HG03520 (cell line): ENCODE results near the gene L3MBTL1.

Experiments used
- ATAC-seq: cut with Tn5 transposase; IDR thresholded peaks from one replicate; pipeline ENCODE4 v1.9.1; 2021; ENCODE audit warnings: mild to moderate bottlenecking, moderate library complexity; ENCODE audit not compliant: unreplicated experiment

The L3MBTL1 gene

DNA sequence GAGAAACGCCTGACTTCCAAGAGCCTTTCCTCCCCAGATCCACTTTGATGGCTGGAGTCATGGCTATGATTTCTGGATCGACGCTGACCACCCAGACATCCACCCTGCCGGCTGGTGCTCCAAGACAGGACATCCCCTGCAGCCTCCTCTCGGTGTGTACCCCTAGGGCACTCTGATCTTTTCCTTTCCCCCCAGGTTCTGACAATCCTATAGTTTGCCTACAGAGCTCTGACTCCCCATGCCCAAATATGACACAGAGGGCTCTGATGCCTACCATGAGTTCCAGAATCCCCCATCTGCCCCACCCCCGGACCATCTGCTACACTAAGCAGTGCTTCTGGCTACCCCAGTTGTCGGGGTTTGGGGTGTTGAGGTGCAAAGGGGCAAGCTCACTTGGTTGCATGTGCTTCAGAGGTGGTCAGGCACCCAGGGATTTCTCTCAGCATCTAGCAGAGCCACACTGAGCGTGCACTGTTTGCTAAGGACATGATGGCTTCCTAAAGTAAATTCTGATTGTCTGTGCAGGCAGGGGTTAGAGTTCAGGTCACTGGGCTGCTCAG lies 27.4 kb downstream of the L3MBTL1 start:
- no peak for ATAC-seq

DNA sequence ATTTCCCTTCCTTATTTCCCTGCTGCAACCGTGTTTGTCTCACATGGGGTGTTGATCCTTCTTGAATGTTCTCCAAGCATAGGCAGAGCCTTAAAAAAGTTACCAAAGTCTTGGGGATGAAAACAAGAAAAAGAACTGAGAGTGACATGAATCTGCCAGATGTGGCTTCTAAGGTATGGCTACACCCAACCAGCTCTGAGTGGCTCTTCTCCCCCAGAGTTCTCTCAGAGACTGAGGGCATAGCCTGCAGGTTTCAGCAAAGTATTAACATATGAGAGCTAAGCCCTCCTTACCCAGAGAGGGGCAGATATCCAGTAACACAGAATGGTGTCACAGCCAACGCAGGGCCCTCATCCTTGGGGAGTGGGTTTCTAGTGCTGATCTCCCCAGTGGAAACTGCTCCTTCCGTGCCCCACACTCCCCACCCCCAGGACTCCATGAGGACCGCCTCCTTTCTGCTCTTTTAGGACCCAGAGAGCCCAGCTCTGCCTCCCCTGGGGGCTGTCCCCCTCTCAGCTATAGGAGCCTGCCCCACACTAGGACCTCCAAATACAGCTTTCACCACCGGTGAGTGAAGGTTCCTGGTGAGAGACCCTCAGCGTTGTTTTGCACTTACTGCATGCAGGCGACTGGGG lies 28.0 kb downstream of the L3MBTL1 start:
- ATAC-seq, result no peak

DNA sequence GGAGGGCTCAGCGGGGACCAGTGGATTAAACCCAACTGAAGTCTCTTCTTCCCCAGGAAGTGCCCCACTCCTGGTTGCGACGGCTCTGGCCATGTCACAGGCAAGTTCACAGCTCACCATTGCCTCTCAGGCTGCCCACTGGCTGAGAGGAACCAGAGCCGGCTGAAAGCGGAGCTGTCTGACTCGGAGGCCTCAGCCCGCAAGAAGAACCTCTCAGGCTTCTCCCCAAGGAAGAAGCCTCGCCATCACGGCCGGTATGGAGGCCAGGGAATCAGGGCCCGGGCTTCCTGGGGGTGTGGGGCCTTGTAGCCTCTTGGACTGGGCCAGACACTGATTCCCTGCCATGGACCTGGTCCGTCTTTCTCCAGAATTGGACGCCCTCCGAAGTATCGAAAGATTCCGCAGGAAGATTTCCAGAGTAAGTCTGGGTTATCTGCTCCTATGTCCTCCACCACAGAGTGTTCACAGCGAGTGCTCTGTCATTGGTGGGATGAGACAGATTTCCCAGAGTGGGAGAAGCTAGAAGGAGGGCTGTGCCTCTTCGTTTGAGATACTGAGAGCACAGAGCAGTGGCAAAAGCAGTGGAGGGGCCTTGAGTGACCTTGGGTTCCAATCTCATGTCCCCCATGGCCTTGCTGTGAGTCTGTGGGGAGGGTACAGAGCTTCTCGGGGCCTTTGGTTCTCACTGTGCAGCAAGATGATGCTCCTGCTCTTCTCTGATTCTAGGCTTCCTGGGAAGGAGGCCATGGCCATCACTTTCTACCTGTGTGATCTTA lies 28.7 kb downstream of the L3MBTL1 start:
- no peak for ATAC-seq

DNA sequence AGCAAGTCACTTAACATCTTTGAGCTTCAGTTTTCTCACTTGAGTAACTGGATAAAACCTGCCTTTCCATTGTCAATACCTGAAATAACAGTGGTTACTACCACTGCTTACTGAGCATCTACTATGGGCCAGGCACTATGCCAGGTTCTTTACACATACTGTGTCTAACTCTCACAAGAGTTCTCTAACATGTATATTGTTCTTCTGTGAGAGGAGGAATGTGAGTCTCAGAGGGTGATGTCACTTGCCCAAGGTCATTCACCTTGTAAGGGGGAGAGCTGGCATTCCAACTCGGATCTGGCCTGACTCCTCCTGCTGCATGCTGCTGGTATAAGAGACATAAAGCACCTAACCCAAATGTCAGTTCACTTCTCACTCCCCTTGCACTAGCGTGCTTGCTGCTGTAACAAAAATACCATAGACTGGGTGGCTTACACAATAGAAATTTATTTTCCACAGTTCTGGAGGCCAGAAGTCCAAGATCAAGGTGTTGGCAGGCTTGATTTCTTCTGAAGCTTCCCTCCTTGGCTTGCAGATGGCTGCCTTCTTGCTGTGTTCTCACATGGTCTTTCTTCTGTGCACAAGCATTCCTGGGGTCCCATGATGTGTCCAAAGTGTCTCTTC lies 29.4 kb downstream of the L3MBTL1 start:
- no peak for ATAC-seq

DNA sequence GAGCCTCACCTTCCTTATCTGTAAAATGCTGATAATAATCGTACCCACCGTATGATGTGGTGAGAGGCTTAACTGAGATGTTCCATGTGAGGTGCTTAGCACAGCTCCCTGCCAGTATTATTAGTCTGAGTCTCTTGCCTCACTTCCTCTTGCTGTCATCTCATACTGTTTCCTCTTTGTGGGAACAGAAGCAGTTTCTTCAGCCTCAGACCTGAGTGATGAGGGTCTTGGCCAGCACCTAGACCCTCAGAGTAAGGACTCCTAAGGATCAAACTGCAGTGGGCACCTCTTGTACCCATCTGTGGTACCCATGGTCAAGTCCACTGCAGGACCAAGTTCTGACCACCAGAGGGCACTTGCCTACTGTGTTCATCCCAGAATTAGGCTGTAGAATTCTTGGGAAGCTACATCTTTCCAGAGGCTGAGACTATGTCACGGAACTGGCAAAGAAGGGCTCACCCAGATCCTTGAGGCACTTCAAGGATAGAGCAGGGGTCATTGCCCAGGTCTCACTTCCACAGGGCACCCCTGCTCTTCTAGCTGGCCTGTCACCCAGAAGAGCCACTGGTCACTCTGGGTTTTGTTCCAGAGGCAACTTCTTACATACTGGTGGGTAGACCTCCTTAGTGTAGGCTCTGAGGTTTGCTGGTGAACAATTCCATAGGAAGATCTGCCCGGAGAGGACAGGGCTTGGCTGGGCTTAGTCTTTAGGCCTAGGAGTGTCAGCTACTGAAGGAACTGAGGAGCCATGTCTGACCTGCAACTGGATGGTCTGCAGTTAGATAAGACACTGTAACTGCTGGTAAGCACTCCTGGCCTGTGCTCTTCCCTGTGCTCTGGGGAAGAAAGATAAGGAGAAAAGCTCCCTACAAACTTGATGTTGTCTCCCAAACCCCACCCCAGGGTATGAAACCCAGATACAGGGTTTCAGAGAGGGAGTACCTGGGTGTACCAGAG lies 30.7 kb downstream of the L3MBTL1 start:
- no peak for ATAC-seq

DNA sequence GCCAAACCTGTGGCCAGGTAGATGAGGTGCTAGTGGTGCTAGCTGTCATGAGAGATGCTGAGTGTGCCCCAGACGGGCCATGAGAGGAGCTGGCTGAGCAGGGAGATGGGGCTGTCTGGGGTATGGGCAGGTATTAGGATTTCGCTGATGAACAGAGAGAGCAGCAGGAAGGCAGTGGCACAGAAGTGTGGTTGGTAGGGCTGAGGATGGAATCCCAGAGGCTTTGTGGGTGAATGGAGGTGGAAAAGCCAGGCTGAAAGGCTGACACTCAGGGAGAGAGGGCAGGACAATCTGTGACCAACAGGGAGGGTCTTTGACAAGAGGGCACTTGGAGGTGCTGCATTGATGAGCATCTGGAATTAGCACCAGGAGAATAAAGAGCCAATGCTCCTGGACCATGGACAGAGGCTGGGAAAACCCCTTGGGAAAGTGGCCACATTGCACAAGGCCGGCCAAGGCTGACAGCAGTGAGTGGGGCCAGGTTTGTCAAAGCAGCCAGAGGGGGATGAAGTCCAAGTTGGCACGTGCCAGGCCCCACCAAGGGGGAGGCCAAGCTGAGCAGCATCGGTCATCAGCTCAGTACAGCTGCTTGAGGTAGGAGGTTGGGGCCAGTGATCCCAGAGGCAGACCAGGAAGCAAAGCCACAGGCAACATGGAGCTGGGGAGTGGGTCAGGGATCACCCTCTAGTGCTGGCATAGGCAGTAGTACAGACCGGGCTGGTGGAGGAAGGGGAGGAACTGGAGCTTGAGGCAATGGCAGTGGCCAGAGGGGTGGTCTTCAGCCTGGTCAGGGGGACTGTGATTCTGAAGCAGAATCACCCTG lies 31.6 kb downstream of the L3MBTL1 start:
- ATAC-seq, result no peak

DNA sequence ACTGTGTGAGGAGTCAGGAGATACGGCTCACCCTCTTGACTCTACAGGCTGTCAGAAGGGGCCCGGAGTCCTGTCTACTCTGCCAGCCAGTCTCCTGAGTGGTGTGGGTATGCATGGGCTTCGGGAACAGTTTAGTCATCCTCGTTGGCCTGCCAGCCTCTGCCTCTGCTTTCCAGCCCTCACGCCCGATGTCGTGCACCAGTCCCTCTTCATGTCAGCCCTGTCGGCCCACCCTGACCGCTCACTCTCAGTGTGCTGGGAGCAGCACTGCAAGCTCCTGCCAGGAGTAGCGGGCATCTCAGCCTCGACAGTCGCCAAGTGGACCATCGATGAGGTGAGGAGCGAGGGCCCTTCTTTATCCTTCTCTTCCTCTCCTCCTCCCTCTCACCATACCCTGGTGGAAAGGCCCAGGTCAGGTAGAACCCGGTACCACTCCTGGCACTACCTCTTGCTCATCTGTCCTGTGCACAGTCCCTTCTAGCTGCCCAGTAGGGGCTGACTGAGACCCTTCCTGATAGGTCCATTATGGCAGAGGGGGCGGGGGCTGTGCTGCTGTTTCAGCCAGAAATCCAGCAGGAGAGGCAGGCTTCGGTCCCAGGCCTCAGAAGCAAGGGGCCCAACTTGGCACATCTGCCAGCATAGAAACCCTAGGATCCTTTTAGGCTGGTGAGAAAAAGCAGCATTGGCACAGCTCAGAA lies 32.6 kb downstream of the L3MBTL1 start:
- no peak for ATAC-seq

DNA sequence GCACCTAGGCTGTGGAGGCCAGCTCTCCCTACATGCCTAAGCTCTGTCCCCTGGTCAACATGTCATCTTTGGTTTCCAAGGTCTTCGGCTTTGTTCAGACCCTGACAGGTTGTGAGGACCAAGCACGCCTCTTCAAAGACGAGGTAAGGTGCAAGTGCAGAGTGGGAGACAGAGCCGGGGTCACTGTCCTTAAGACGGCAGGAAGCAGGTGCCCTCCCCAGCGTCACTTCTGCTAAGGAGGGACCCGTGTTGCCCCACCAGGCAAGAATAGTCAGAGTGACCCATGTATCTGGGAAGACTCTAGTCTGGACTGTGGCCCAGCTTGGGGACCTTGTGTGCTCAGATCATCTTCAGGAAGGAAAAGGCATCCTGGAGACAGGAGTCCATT lies 33.2 kb downstream of the L3MBTL1 start:
- ATAC-seq, result no peak

DNA sequence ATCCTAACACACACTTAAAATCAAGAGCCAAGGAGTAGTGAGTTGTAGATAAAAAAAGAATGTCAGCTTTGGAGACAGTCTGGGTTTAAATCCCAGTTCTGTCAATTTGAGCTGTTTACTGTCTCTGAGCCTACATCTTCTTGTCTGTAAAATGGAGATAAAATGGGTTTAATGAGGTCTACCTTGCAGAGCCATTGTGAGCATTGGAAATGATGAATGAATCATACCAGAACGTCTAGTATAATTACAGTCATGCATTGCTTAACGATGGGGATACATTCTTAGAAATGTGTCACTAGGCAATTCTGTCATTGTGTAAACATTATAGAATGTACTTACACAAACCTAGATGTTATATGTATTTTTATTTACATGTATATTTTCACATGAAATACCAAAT lies 33.7 kb downstream of the L3MBTL1 start:
- no peak for ATAC-seq

DNA sequence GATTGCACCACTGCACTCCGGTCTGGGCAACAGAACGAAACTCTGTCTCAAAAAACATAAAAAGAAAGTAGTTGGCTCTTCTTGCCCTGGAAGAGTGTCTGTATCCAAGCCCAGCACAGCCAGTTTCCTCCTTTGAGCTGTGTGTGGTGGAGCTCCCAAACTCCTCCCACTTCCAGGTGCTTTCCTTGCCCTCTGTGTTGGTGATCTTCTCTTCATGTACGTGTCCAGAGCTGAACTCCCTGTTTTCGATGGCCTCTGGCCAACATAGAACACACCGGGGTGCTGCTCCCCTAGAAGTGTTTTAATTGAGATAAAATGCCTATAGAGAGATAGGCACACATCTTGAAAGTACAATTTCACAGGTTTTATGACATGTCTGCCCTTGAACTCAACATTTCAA lies 34.7 kb downstream of the L3MBTL1 start:
- no peak for ATAC-seq

DNA sequence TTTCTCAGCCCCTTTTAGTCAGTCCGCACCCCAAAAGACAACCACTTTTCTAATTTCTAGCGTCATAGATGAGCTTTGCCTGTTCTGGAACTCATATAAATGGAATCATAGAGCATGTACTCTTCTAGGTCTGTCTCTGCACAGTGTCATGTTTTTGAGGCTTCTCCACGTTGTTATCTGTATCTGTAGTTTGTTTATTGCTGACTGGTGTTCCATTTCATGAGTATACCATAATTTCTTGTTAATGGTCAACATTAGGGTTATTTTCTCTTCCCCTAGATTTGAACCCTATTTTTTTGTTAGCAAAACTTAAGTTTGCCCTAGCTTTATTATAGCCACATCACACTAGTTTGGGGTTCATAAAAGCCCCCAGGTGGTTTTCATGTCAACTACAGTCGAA lies 35.2 kb downstream of the L3MBTL1 start:
- no peak for ATAC-seq

DNA sequence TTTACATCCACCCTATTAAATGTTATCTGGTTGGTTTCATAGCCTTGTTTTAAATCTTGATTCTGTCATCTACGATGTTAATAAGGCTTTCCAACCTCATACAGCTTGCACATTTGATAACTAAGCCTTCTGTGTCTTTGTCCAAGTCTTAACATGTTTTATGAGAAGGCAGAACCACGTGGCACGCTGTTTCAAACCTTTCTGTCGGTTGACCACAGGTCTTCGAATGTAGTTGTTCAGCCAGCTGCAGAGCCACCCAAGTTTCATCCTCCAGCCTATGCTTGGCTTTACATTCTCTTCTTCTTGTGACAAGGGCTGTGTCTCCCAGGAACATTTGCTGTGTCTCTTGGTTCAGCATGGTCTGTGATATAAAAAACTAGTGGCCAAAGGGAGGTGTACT lies 35.6 kb downstream of the L3MBTL1 start:
- no peak for ATAC-seq

DNA sequence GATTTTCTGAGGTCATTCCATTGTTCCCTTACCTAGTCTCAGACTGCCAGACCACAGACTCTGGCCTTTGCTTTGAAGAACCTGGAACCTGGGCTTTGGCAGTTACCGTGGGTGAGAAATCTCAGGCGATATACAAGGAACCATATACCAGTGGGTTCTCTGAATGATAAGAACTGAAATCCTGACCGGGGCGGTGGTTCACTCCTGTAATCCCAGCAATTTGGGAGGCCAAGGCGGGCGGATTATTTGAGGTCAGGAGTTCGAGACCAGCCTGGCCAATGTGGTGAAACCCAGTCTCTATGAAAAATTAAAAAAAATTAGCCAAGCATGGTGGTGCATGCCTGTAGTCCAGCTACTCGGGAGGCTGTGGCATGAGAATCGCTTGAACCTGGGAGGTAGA lies 37.0 kb downstream of the L3MBTL1 start:
- ATAC-seq, result no peak

DNA sequence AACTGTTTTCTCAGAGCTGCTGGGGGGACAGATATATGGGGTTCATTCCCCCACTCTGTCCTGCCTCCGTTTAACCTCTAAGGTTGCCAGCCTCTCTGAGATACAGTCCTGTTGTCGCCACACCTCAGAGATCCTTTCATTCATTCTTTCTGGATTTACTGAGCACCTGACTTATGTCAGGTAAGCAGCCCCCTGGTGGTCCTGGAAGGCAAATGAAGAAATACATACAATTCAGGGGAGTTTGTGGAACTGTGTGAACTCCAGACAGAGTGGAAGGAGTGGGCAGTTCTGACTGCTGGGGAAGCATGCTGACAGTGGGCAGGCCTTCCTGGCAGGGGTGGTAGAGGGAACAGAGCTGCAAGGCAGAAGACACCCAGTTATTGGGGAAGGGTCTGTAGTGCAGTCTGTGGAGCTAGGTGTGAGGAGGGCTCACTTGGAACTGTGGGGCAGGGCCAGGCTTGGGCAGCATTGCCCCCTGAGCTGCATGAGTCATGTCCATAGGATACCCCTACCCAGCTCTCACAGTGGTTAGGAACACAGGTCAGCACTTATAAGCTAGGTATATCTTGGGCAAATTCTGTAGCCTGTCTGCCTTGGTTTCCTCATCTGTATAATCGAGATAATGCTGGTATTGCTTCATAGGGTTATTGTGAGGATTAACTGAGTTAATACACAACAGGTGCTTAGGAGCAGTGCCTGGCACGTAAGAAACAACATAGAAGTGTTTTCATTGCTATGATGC lies 38.5 kb downstream of the L3MBTL1 start:
- no peak for ATAC-seq

DNA sequence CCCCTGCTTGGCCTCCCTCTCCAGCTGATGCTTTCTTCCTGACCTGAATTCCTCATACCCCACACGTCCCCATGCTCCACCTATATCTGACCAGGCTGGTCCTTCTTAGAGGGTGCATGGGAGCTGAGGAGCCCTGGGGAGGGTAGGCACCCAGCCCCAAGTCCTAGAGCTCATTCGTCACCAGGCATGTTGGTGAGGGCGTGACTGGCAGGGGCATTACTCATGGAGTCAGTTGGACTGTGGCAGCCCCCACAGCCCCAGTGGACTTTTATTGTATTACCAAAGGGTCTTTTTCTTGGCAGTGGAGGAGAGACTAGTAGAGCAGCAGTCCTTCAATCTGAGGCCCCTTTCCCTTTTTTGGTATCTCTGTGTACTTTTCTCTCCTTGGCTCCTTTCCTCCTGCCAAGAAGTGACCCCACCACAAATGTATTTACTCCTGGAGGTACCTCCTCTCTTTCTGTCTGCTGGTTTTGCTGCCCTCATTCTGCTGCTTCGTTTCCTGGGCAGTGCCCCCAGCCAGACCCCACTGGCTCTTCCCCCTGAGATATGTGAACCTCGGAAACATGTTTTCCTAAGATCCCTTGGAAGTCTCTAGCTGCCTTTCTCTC lies 40.9 kb downstream of the L3MBTL1 start:
- ATAC-seq, result no peak

DNA sequence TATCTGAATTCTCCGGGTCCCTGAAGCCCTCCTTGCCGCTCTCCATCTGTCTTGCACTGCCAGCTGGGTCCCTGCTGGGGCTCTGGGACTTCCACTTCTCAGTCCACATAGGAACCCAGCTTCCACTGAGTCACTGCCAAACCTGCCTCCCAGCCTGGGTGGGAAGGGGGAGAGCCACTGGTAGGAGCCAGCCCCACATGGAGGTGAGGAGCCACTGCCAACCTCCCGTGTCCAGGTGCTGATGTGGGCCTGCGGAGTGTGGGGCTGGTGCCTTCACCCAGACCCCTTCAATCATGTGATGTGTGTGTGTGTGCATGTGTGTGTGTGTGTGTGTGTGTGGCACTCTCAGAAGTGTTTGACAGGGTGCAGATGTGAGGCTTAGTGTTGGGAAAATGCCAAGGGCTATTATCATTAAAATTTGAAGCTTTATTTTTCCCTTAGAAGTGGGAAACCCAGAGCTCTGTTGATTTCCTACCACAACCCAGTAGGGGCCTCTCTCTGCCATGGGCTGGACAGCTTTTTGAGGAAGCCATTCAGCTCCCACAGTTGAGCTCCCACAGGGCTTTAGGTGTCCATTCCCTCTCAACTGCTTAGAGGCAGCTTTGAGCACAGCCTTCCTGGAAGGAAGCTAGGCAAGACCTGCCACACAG lies 42.0 kb downstream of the L3MBTL1 start:
- ATAC-seq, result no peak

DNA sequence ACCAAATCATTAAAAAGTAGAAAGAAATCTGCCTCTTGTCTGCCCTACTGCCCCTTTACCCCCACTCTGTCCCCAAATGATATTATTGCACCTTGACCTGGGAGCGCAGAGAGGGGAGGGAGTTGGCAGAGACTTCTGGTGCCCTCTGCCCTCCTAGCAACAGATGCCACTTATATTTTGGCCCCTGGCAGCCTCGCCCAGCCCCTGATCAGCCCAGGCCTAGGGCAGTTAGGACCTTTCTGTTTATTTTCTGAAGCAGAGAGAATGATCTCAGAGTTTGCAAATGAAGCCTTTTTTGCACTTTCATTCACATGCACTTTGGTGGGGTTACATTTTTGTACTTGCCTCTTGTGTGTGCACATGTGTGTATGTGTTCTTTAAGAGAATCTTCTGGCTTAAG lies 43.0 kb downstream of the L3MBTL1 start:
- no peak for ATAC-seq

DNA sequence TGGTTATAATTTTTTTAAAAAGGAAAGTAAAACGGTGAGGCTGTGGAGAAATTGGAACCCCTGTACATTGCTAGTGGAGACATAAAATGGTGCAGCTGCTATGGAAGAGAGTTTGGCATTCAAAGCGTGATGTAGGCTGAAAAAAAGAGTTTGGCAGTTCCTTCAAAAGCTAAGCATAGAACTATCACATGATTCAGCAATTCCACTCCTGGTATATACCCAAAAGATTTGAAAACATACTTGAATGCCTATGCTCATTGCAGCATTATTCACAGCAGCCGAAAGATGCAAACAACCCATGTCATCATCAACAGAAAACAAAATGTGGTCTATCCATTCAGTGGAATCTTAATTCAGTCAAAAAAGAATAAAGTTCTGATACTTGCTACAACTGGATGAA lies 46.9 kb downstream of the L3MBTL1 start:
- no peak for ATAC-seq
